Activated CD4-positive, CD25-positive, alpha-beta regulatory T cell (primary cell): ENCODE data around the gene NFAM1.

Experiments used
- DNase-seq, 4 experiments: peaks; one replicate each; lab custom pipeline; 2025; lab: John Stamatoyannopoulos, UW

NFAM1 gene

DNA sequence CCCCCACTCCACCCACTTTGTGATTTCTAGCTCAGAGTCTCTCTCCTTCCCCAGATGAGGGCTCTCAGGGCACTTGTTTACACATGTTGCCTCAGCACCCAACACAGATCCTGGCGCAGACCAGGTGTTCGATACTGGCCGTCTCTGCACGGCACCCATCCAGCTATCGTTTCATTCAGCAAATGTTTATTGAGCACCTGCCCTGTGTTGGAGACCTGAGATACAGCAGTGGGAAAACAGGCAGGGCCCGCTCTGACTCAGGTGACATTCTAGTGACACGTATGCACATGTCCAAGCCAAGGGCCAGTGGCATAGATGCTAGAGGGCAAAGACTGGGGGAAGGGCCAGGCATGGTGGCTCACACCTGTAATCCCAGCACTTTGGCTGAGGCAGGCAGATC, 71.9 kb downstream of the NFAM1 start:
- DNase-seq, result no peak

DNA sequence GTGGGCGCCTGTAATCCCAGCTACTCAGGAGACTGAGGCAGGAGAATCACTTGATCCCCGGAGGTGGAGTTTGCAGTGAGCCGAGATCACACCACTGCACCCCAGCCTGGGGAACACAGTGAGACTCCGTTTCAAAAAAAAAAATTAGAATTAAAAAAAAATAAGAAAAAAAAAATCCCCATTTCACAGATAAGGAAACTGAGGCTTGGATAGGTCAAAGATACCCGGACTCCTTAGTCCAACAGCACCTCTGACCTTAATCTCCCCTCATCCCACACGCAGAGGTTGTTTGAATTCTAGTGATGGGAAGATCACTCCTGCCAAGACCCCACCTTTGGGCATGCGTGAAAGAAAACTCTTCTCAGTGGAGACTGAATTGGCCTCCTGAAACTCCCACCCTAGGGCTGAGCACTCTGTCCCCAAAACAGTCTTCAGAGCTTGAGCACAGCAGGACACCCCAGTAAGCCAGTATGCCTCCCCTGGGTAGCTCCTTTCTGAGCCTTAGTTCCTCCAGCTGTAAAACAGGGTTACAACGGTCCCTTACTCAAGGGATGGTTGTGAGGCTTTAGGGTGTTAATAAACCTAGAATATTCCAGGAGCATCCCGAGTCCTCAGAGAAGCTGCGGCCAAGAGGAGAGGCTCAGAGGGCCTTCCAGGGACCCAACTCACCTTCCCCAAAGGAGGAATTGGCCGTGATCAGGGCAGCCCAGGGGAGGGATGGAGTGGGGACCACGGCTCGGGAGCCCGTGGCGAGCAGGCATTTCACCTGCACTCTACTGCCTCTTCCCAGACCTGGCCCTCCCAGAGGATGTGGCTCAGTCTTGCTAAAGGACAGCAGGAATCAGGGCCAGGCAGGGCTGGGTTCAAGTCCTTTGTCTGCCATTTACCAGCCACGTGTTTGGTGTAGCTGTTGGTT, 73.3 kb downstream of the NFAM1 start:
- DNase-seq, result no peak

DNA sequence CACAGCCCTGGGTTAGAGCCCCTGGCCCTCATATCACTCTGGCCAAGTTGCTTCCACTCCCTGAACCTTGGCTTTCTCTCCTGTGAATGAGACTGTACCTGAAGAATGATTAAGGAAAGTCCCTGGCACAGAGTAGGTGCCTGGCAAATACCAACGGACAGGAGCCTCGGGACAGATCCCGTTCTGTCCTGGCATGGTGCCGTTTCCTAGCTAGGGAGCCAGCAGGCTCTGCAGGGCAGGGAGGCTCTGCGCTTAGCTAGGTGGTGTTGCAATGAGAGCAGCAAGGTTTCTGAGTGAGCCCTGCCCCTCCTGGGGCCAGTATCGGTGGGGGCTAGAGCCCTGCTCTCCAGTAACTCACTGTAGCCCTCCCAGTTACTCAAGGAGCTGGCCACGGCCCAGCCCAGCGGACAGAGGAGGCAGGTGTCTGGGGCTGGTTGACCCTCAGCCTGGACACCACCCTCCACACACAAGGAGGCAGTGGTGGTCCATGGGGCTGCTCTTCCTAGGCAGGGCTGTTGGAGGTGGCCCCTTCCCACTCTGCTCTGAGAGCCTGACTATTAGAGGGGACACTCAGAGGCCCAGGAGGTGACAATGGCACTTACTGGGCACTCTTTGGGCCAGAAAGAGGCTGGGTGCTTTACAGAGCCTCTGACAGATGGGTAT, 74.4 kb downstream of the NFAM1 start:
- DNase-seq, result no peak

GRCh38 chr22:42357221-42357620, 75.0 kb downstream of the NFAM1 start:
- DNase-seq, result no peak

GRCh38 chr22:42356533-42356932, 75.7 kb downstream of the NFAM1 start:
- DNase-seq, result no peak

DNA sequence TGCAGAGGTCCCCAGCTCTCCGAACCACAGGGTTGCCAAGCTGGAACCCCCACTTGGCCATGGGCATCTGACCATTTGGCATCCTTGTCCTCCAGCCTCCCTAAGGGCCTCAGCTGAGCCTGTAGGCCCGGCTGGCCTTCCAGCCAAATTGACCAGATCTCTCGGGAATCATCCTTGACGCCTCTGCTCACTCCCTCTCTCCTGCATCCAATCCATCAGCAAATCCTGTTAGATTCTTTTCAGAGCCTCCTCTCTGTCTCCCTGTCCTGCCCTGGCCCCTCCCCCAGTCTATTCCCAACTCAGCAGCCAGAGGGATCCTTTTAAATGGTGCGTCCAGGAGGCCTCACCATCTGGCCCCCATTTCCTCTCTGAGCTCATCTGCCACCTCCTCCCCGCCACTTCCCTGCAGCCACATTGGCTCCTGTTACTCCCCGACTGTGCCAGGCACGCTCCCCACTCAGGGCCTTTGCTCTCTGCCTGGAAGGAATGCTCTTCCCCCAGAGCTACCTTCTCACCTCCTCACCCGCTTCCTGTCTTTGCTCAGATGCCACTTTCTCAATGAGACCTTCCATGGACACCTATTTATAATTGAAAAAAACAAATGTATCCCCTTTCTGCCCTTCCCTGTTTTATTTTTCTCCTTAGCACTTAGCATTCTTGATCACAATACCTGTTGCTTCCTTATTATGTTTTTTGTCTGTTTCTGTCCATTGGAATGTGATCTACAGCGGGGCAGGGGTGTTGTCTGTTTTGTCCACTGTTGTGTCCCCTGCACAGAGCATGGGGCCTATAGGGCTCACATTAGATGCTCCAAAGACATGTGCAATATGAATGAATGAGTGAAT, 78.1 kb downstream of the NFAM1 start:
- DNase-seq, result no peak

DNA sequence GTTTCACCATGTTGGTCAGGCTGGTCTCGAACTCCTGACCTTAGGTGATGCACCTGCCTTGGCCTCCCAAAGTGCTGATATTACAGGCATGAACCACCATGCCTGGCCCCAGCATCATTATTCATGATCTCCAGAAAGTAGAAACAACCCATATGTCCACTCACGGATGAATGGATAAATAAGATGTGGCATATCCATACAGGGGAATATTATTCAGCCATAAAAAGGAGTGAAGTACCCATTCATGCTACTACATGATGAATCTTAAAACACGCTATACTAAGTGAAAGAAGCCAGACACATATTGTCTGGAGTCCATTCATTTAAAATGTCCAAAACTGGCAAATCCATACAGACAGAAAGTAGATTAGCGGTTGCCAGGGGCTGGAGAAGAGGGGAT, 81.8 kb downstream of the NFAM1 start:
- no peak for DNase-seq

GRCh38 chr22:42347281-42347824, 84.8 kb downstream of the NFAM1 start:
- DNase-seq, result no peak

- no peak for DNase-seq
These were observed 85.5 kb downstream of the NFAM1 start for GRCh38 chr22:42346722-42347121.

DNA sequence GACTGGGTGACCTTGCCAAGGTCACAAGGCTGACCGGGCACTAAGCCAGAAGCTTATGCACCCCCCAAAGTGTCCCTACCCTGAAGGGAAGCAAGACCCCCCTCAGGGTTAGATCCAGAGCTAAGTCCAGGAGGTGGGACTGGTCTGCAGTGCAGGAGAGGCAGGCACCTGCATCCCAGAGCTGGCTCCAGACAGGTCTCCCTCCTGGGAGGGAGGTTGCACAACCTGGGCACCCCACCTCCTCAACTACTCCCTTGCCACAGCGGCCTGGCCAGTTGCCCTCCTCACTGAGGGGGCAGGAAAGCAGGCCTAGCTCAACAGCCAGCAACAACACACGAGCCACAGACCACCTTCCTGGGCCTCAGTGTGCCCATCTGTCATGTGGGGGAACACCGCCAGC, 86.7 kb downstream of the NFAM1 start:
- no peak for DNase-seq

GRCh38 chr22:42344361-42344905, 87.8 kb downstream of the NFAM1 start:
- no peak for DNase-seq

DNA sequence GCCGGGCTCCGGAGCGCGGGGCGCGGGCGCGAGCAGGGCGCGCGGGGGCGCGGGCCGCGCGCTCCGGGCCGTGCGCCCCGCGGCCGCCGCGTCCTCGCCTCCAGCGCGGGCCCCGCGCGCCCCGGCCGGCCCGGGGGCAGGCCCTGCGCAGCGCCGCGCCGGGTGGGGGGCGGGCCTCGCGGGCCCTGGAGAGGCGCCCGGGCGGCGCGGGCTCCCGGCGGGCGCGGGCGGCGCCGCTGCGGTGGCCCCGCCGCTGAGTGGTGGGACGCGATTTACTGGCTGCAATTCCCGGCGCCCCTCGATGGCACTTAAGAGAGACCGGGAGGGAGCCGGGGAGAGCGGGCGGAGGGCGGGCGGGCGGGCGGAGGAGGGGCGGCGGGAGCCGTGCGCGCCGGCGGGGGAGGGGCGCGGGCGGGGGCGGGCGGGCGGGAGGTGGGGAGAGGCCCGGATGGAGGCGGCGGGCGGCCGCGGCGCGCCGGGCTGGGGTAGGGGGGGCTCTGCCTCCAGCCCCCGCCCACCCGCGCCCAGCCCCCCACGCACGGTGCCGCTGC, 88.6 kb downstream of the NFAM1 start:
- DNase-seq, result no peak

GRCh38 chr22:42343121-42343454, 89.1 kb downstream of the NFAM1 start:
- no peak for DNase-seq

- no peak for DNase-seq
These were observed 89.6 kb downstream of the NFAM1 start for GRCh38 chr22:42342426-42343120.

DNA sequence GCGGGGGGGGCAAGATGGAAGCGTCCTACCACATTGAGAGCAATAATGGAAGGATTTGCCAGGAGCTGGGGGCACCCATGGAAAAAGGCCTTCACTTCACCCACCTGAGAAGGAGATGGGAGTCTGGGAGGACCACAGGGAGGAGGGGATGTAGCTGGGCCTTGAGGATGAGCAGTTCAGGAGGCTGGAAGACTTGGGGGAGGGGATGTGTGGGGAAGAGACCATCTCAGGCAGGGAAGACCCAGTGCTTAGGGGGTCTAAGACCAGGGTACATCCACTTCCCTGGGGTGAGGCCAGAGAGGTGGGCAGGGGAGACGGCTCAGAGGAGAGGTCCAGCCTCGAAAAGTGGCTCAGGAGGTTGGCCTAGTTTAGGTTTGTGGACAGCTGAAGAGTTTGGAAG, 90.4 kb downstream of the NFAM1 start:
- DNase-seq, result no peak

- no peak for DNase-seq
These were observed 91.3 kb downstream of the NFAM1 start for GRCh38 chr22:42340829-42341383.

GRCh38 chr22:42340150-42340549, 92.1 kb downstream of the NFAM1 start:
- no peak for DNase-seq

DNA sequence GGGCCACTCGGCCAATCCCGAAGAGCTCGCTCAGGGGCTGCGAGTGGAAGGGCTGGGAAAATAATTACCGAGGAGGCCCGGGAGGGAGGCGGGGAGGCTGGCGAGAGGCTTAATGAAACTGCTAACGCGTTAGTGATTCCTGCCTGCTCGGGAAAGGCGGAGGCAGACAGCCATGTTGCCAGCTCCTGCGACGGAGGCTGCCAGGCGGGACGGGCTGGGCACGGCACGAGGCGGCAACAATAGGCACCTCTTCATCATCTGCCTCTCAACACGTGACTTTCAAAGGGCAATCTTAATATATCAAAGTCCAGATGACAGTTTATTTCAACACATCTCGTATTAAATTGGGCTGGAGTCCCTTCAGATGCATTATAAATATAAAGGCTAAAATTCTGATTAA, 93.7 kb downstream of the NFAM1 start:
- DNase-seq, result no peak

DNA sequence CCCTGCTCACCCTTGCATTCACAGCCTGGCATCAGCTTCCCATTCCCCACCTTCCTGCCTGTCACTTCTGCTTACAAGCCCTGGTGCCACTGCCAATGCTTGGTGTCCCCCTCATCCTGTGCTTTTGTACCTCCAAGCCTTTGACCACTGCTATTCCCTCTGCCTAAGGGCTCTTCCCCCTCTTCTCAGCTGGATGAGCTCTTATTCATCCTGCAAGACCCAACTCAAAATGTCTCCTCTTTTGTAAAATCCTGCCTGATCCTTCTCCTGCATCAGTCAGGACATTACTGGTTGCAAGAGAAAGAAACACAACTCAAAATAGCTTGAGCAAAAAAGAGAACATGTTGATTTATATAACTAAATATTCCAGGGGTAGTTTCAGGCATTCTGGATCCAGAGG, 94.8 kb downstream of the NFAM1 start:
- no peak for DNase-seq

DNA sequence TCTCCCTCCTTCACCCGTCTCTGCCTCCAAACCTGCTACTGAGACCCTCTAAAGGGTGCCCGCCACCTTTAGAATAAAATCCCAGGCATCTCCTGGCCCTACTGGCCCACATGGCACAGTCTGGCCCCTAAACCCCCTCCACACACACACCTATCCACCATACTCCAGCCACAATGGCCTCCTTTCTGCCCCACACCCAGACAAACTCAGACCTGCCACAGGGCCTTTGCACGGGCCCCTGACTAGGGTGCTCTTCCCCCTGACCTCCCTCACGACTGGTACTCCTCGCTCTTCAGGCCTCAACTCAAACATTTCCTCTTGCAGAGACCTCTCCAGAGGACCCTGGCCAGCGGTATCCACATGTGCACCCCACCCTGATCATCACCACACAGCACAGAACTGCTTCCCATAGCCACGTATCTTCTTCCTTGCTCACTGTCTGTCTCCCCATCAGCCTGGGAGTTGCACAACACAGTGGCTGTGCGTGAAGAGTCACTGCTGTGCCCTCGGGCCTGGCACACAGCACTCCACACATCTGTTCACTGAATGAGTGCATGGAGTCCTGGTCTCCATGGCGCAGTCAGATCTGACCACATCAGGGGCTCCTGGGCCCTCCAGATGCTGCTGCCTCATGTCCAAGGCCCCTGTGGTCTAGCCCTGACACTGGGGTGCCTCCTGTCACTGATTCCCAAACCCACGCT, 95.5 kb downstream of the NFAM1 start:
- DNase-seq, result no peak
